GM12872 (cell line): ENCODE data around the gene CAMK2B.

Experiments used
- CTCF ChIP-seq: IDR thresholded peaks from 3 replicates; pipeline ENCODE4 v1.5.1; 2011; ENCODE audit warnings: low read depth, mild to moderate bottlenecking, low read length, moderate library complexity; ENCODE audit not compliant: insufficient read depth

Gene CAMK2B

GRCh38 chr7:44288381-44288685 lies 37.1 kb downstream of the CAMK2B start:
- no peak for TF ChIP-seq CTCF

GRCh38 chr7:44287488-44288380 lies 37.7 kb downstream of the CAMK2B start:
- TF ChIP-seq CTCF, result no peak

GRCh38 chr7:44286618-44287487 lies 38.5 kb downstream of the CAMK2B start:
- TF ChIP-seq CTCF, result no peak

- no peak for TF ChIP-seq CTCF
Observed at GRCh38 chr7:44286182-44286617, 39.2 kb downstream of the CAMK2B start.

GRCh38 chr7:44285561-44285960 lies 39.8 kb downstream of the CAMK2B start:
- TF ChIP-seq CTCF, result no peak

GRCh38 chr7:44284881-44285541 lies 40.4 kb downstream of the CAMK2B start:
- TF ChIP-seq CTCF, result no peak

- TF ChIP-seq CTCF, result no peak
Observed at GRCh38 chr7:44284216-44284615, 41.2 kb downstream of the CAMK2B start.
